ENCODE data around the gene HRH1. TPM values are rescaled to one million over a fixed set of nuclear protein-coding genes. Genes with fewer than 3 reads are reported as not detected.

Gene HRH1
- total RNA-seq, 1 donor from 2014 or later, result 2.1 TPM

- FAIRE-seq (peak; percentile 100), DNase-seq (ENCODE audit: low read depth) (peak; percentile 100)
- Histone ChIP-seq H3K27me3 (ENCODE audit: insufficient read depth, low read length) (no peaks in the 10 kb centered on the region), H3K4me3 (ENCODE audit: insufficient read depth, low read depth, low read length) (peak overlapping the region; percentile 67), H4K20me1 (ENCODE audit: insufficient read depth, low read length) (no peaks in the 10 kb centered on the region), H2AFZ (ENCODE audit: low read depth, low read length) (peak overlapping the region; percentile 58), H3K4me2 (ENCODE audit: low read length) (peak overlapping the region; percentile 95), H3K9me3 (ENCODE audit: insufficient read depth, low read depth, low read length) (no peaks in the 10 kb centered on the region), H3K4me1 (ENCODE audit: insufficient read depth, low read length) (peaks cover 22% of the 10 kb centered on the region), H3K27ac (ENCODE audit: low read depth, low read length) (peak overlapping the region; percentile 100), H3K9ac (ENCODE audit: low read length) (peak overlapping the region; percentile 96), H3K36me3 (ENCODE audit: insufficient read depth, low read length) (no peaks in the 10 kb centered on the region), H3K79me2 (ENCODE audit: insufficient read depth, low read length) (no peaks in the 10 kb centered on the region)
- H3K9me3 Mint-ChIP-seq (ENCODE audit: unreplicated experiment), result peaks cover 2% of the 10 kb centered on the region
- peak overlapping the region; percentile 70 for H3K4me3 Mint-ChIP-seq (ENCODE audit: unreplicated experiment)
- TF ChIP-seq EZH2 (IDR thresholded peaks at IDR 0.05; ENCODE audit: insufficient read depth, low read length) (no peak), CTCF (IDR thresholded peaks at IDR 0.05; ENCODE audit: insufficient read depth, low read depth, low read length) (no peak)
- peaks cover 13% of the 10 kb centered on the region for H3K4me1 Mint-ChIP-seq (ENCODE audit: low read depth, unreplicated experiment)
- no peaks in the 10 kb centered on the region for H3K27me3 Mint-ChIP-seq (ENCODE audit: low read depth, unreplicated experiment)
- peaks cover 1% of the 10 kb centered on the region for H3K36me3 Mint-ChIP-seq (ENCODE audit: low read depth, unreplicated experiment)
- H3K27ac Mint-ChIP-seq (ENCODE audit: unreplicated experiment), result peak overlapping the region; percentile 95
Observed at GRCh38 chr3:11136830-11137626, 17.3 kb upstream of the HRH1 start.

- Mint-ChIP-seq H3K9me3 (ENCODE audit: unreplicated experiment) (peaks cover 2% of the 10 kb centered on the region), H3K27ac (ENCODE audit: unreplicated experiment) (peak overlapping the region; percentile 95), H3K4me1 (ENCODE audit: low read depth, unreplicated experiment) (peaks cover 13% of the 10 kb centered on the region), H3K27me3 (ENCODE audit: low read depth, unreplicated experiment) (no peaks in the 10 kb centered on the region), H3K36me3 (ENCODE audit: low read depth, unreplicated experiment) (peaks cover 1% of the 10 kb centered on the region), H3K4me3 (ENCODE audit: unreplicated experiment) (peak overlapping the region; percentile 70)
- DNase-seq (ENCODE audit: low read depth) (no peak), FAIRE-seq (no peak)
- Histone ChIP-seq H3K4me3 (ENCODE audit: insufficient read depth, low read depth, low read length) (peak overlapping the region; percentile 67), H3K27ac (ENCODE audit: low read depth, low read length) (peak overlapping the region; percentile 100), H4K20me1 (ENCODE audit: insufficient read depth, low read length) (no peaks in the 10 kb centered on the region), H3K4me1 (ENCODE audit: insufficient read depth, low read length) (peaks cover 22% of the 10 kb centered on the region), H2AFZ (ENCODE audit: low read depth, low read length) (peak overlapping the region; percentile 39), H3K9me3 (ENCODE audit: insufficient read depth, low read depth, low read length) (no peaks in the 10 kb centered on the region), H3K27me3 (ENCODE audit: insufficient read depth, low read length) (no peaks in the 10 kb centered on the region), H3K4me2 (ENCODE audit: low read length) (peak overlapping the region; percentile 95), H3K9ac (ENCODE audit: low read length) (peak overlapping the region; percentile 96), H3K36me3 (ENCODE audit: insufficient read depth, low read length) (no peaks in the 10 kb centered on the region), H3K79me2 (ENCODE audit: insufficient read depth, low read length) (no peaks in the 10 kb centered on the region)
- TF ChIP-seq EZH2 (IDR thresholded peaks at IDR 0.05; ENCODE audit: insufficient read depth, low read length), result no peak
- TF ChIP-seq CTCF (IDR thresholded peaks at IDR 0.05; ENCODE audit: insufficient read depth, low read depth, low read length), result no peak
Observed at GRCh38 chr3:11137627-11137959, 16.7 kb upstream of the HRH1 start.

DNA sequence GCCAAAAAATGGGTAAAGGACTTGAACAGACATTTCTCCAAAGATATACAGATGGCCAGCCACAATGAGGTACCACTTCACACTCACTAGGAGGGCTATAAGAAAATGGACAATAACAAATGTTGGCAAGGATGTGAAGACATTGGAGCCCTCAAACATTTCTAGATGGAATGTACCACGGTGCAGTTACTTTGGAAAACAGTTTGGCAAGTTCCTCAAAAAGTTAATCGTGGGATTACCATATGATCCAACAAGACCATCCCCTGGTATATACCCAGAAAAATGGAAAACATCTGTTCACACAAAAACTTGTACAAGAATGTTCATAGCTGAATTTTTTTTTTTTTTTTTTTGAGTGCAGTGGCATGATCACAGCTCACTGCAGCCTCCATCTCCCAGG is 15.9 kb upstream of the HRH1 start:
- no peak overlapping the region for H3K4me3 ChIP-seq (ENCODE audit: insufficient read depth, low read depth, low read length)
- no peak overlapping the region for H3K27ac ChIP-seq (ENCODE audit: low read depth, low read length)
- H3K36me3 Mint-ChIP-seq (ENCODE audit: low read depth, unreplicated experiment), result peaks cover 1% of the 10 kb centered on the region
- H3K27ac Mint-ChIP-seq (ENCODE audit: unreplicated experiment), result no peak overlapping the region
- no peak overlapping the region for H3K4me2 ChIP-seq (ENCODE audit: low read length)
- no peak overlapping the region for H3K4me3 Mint-ChIP-seq (ENCODE audit: unreplicated experiment)
- DNase-seq (ENCODE audit: low read depth) (no peak), FAIRE-seq (no peak)
- no peaks in the 10 kb centered on the region for H3K79me2 ChIP-seq (ENCODE audit: insufficient read depth, low read length)
- TF ChIP-seq EZH2 (IDR thresholded peaks at IDR 0.05; ENCODE audit: insufficient read depth, low read length) (no peak), CTCF (IDR thresholded peaks at IDR 0.05; ENCODE audit: insufficient read depth, low read depth, low read length) (no peak)
- no peak overlapping the region for H2AFZ ChIP-seq (ENCODE audit: low read depth, low read length)
- peaks cover 13% of the 10 kb centered on the region for H3K4me1 Mint-ChIP-seq (ENCODE audit: low read depth, unreplicated experiment)
- peaks cover 4% of the 10 kb centered on the region for H3K27me3 Mint-ChIP-seq (ENCODE audit: low read depth, unreplicated experiment)
- no peaks in the 10 kb centered on the region for H3K36me3 ChIP-seq (ENCODE audit: insufficient read depth, low read length)
- H3K9ac ChIP-seq (ENCODE audit: low read length), result no peak overlapping the region
- no peaks in the 10 kb centered on the region for H3K9me3 ChIP-seq (ENCODE audit: insufficient read depth, low read depth, low read length)
- H3K9me3 Mint-ChIP-seq (ENCODE audit: unreplicated experiment), result peaks cover 2% of the 10 kb centered on the region
- no peaks in the 10 kb centered on the region for H3K27me3 ChIP-seq (ENCODE audit: insufficient read depth, low read length)
- H3K4me1 ChIP-seq (ENCODE audit: insufficient read depth, low read length), result peaks cover 28% of the 10 kb centered on the region
- no peaks in the 10 kb centered on the region for H4K20me1 ChIP-seq (ENCODE audit: insufficient read depth, low read length)

All from astrocyte (in vitro differentiated cells and primary cell).